BLaER1 treated with 17β-estradiol and CSF1 and Interleukin-3, amounts not matched to agents 10 nM and 100 nM (cell line): ENCODE results near the gene MTUS2.
A peak's percentile ranks its signal among the peaks of the same experiment; 100 is the strongest.

ENCODE experiments used
- H3K27ac ChIP-seq, 11 experiments: shearing (Covaris generic); formaldehyde crosslinking; 2 replicates each; pipeline ENCODE4 v1.8.1; 2022
- H3K27me3 ChIP-seq, 11 experiments: shearing (Covaris generic); formaldehyde crosslinking; 2 replicates each; pipeline ENCODE4 v1.8.1; 2022
- H3K36me3 ChIP-seq, 11 experiments: shearing (Covaris generic); formaldehyde crosslinking; 2 replicates each; pipeline ENCODE4 v1.8.1; 2022
- H3K4me1 ChIP-seq, 10 experiments: shearing (Covaris generic); formaldehyde crosslinking; 2 replicates each; pipeline ENCODE4 v1.8.1; 2022
- H3K4me2 ChIP-seq, 11 experiments: shearing (Covaris generic); formaldehyde crosslinking; 2 replicates each; pipeline ENCODE4 v1.8.1; 2022
- H3K4me3 ChIP-seq, 10 experiments: shearing (Covaris generic); formaldehyde crosslinking; 2 replicates each; pipeline ENCODE4 v1.8.1; 2022
- H3K9ac ChIP-seq, 11 experiments: shearing (Covaris generic); formaldehyde crosslinking; 2 replicates each; pipeline ENCODE4 v1.8.1; 2022
- H3K9me3 ChIP-seq, 11 experiments: shearing (Covaris generic); formaldehyde crosslinking; replicated peaks in 1 of 11; 2 replicates each; pipeline ENCODE4 v1.8.1; 2022
- H4K20me1 ChIP-seq, 11 experiments: shearing (Covaris generic); formaldehyde crosslinking; 2 replicates each; pipeline ENCODE4 v1.8.1; 2022
- Cebpa-rat ChIP-seq, 11 experiments: shearing (Covaris generic); IDR thresholded peaks; 2 replicates each; pipeline ENCODE4 v1.8.1; 2022

MTUS2 gene

GRCh38 chr13:28820099-28821051, at the start of gene MTUS2:
TSS of gene MTUS2 (plus strand) at chr13:28820339.
- no peaks in the 10 kb centered on the region for H3K36me3 ChIP-seq
- H3K9ac ChIP-seq = peak within 1 kb of the TSS; percentile 22 to 73 (median 65); a peak in 21 of 22 replicates
- H3K4me2 ChIP-seq = peak within 1 kb of the TSS; percentile 88 to 99 (median 97)
- H4K20me1 ChIP-seq = peaks cover 0 to 9% (median 4%) of the 10 kb centered on the region in 11 experiments; a peak in 5 of 22 replicates
- H3K27me3 ChIP-seq = peaks cover 48 to 61% (median 56%) of the 10 kb centered on the region in 11 experiments
- H3K27ac ChIP-seq = 0 out of 22 replicates have a peak within 1 kb of the TSS, but pooled peaks of 1 of the 11 experiments have one; percentile 7
- H3K4me1 ChIP-seq = peaks cover 0 to 19% (median 9%) of the 10 kb centered on the region in 10 experiments; a peak in 12 of 20 replicates
- TF ChIP-seq Cebpa-rat (IDR thresholded peaks at IDR 0.05) = no peak
- peak within 1 kb of the TSS; percentile 58 to 77 (median 67) for H3K4me3 ChIP-seq
- H3K9me3 ChIP-seq = peaks cover 0 to 18% (median 9%) of the 10 kb centered on the region in 11 experiments; a peak in 13 of 22 replicates

GRCh38 chr13:28778308-28779215, 41.6 kb upstream of the MTUS2 start:
- no peak overlapping the region for H3K27ac ChIP-seq
- H3K4me1 ChIP-seq = no peaks in the 10 kb centered on the region
- H3K27me3 ChIP-seq = no peaks in the 10 kb centered on the region
- no peak overlapping the region for H3K4me3 ChIP-seq
- no peaks in the 10 kb centered on the region for H3K36me3 ChIP-seq
- no peak overlapping the region for H3K9ac ChIP-seq
- no peaks in the 10 kb centered on the region for H4K20me1 ChIP-seq
- TF ChIP-seq Cebpa-rat (IDR thresholded peaks at IDR 0.05) = no peak
- H3K9me3 ChIP-seq = peaks cover 3 to 44% (median 31%) of the 10 kb centered on the region in 11 experiments; a peak in 21 of 22 replicates
- H3K4me2 ChIP-seq = no peak overlapping the region

GRCh38 chr13:28792992-28793391, 27.1 kb upstream of the MTUS2 start:
- H3K9ac ChIP-seq = no peak overlapping the region
- H3K9me3 ChIP-seq = no peaks in the 10 kb centered on the region
- no peak for TF ChIP-seq Cebpa-rat (IDR thresholded peaks at IDR 0.05)

GRCh38 chr13:28794396-28794795, 25.7 kb upstream of the MTUS2 start:
- no peak overlapping the region for H3K4me3 ChIP-seq
- no peak for TF ChIP-seq Cebpa-rat (IDR thresholded peaks at IDR 0.05)
- H3K9ac ChIP-seq = no peak overlapping the region
- H3K4me2 ChIP-seq = no peak overlapping the region
- H3K4me1 ChIP-seq = 0 out of 20 replicates have a peak, but pooled peaks cover 0 to 3% (median 0%) of the 10 kb centered on the region in 10 experiments
- no peaks in the 10 kb centered on the region for H4K20me1 ChIP-seq
- H3K27ac ChIP-seq = no peak overlapping the region
- no peaks in the 10 kb centered on the region for H3K36me3 ChIP-seq
- H3K27me3 ChIP-seq = no peaks in the 10 kb centered on the region
- H3K9me3 ChIP-seq = no peaks in the 10 kb centered on the region

More at GRCh38 chr13:28792992-28793391, 27.1 kb upstream of the MTUS2 start:
- no peak overlapping the region for H3K27ac ChIP-seq
- no peaks in the 10 kb centered on the region for H4K20me1 ChIP-seq
- H3K4me3 ChIP-seq = no peak overlapping the region
- H3K4me2 ChIP-seq = no peak overlapping the region
- no peaks in the 10 kb centered on the region for H3K36me3 ChIP-seq
- H3K27me3 ChIP-seq = no peaks in the 10 kb centered on the region
- 0 out of 20 replicates have a peak, but pooled peaks cover 0 to 3% (median 0%) of the 10 kb centered on the region in 10 experiments for H3K4me1 ChIP-seq

- Histone ChIP-seq H3K4me3 (no peak overlapping the region), H3K27ac (no peak overlapping the region), H3K9ac (no peak overlapping the region), H3K9me3 (no peaks in the 10 kb centered on the region), H3K4me1 (0 out of 20 replicates have a peak, but pooled peaks cover 0 to 3% (median 0%) of the 10 kb centered on the region in 10 experiments), H4K20me1 (no peaks in the 10 kb centered on the region), H3K27me3 (no peaks in the 10 kb centered on the region), H3K4me2 (no peak overlapping the region), H3K36me3 (no peaks in the 10 kb centered on the region)
- no peak for TF ChIP-seq Cebpa-rat (IDR thresholded peaks at IDR 0.05)
Measured at GRCh38 chr13:28796938-28797257, 23.2 kb upstream of the MTUS2 start.

- Histone ChIP-seq H3K36me3 (0 out of 22 replicates have a peak, but pooled peaks cover 0 to 4% (median 0%) of the 10 kb centered on the region in 11 experiments), H3K9me3 (peaks cover 29 to 48% (median 43%) of the 10 kb centered on the region in 11 experiments), H3K4me1 (no peaks in the 10 kb centered on the region), H3K9ac (no peak overlapping the region), H4K20me1 (no peaks in the 10 kb centered on the region), H3K4me2 (no peak overlapping the region), H3K27me3 (no peaks in the 10 kb centered on the region), H3K4me3 (no peak overlapping the region), H3K27ac (no peak overlapping the region)
- no peak for TF ChIP-seq Cebpa-rat (IDR thresholded peaks at IDR 0.05)
Measured at GRCh38 chr13:28805193-28805819, 14.8 kb upstream of the MTUS2 start.

GRCh38 chr13:28817204-28817603, 2.9 kb upstream of the MTUS2 start:
- H3K9ac ChIP-seq = no peak overlapping the region
- peaks cover 44 to 51% (median 47%) of the 10 kb centered on the region in 11 experiments for H3K27me3 ChIP-seq
- no peak for TF ChIP-seq Cebpa-rat (IDR thresholded peaks at IDR 0.05)
- H3K9me3 ChIP-seq = no peaks in the 10 kb centered on the region
- no peak overlapping the region for H3K27ac ChIP-seq
- H4K20me1 ChIP-seq = peaks cover 0 to 9% (median 4%) of the 10 kb centered on the region in 11 experiments; a peak in 5 of 22 replicates
- H3K4me3 ChIP-seq = no peak overlapping the region
- no peak overlapping the region for H3K4me2 ChIP-seq
- no peaks in the 10 kb centered on the region for H3K36me3 ChIP-seq
- peaks cover 0 to 19% (median 9%) of the 10 kb centered on the region in 10 experiments; a peak in 12 of 20 replicates for H3K4me1 ChIP-seq

GRCh38 chr13:28819046-28819730, 951 bp upstream of the MTUS2 start:
- no peak for TF ChIP-seq Cebpa-rat (IDR thresholded peaks at IDR 0.05)
- H4K20me1 ChIP-seq = peaks cover 0 to 9% (median 4%) of the 10 kb centered on the region in 11 experiments; a peak in 5 of 22 replicates
- no peak overlapping the region for H3K9ac ChIP-seq
- peaks cover 0 to 14% (median 9%) of the 10 kb centered on the region in 11 experiments; a peak in 13 of 22 replicates for H3K9me3 ChIP-seq
- H3K4me3 ChIP-seq = peak overlapping the region in 4 of 10 experiments; percentile 9 to 68 (median 62); a peak in 3 of 20 replicates
- peaks cover 48 to 61% (median 56%) of the 10 kb centered on the region in 11 experiments for H3K27me3 ChIP-seq
- no peak overlapping the region for H3K27ac ChIP-seq
- H3K4me2 ChIP-seq = peak overlapping the region; percentile 4 to 51 (median 37); a peak in 17 of 22 replicates
- no peaks in the 10 kb centered on the region for H3K36me3 ChIP-seq
- peaks cover 0 to 19% (median 9%) of the 10 kb centered on the region in 10 experiments; a peak in 12 of 20 replicates for H3K4me1 ChIP-seq
